KBM-7 (cell line): Measurements from ENCODE around the gene PTPRE.

Experiments
- DNase-seq: peaks from one replicate; pipeline ENCODE4 v3.0.0-alpha.2; 2015
- in situ Hi-C: fragments of 300-500 bp; cut with MboI; formaldehyde crosslinking; loops from 2 replicates; pipeline ENCODE4 v1.14.3; 2020; ENCODE audit warnings: low sequenced_read_pairs, low pct_unique_long_range_greater_than_20kb, mixed read lengths

PTPRE gene

GRCh38 chr10:127880557-127880956 lies 26.3 kb upstream of the PTPRE start:
- in situ Hi-C loops = no loop called here
- DNase-seq = peak; percentile 15

- in situ Hi-C loops = no loop called here
Measured at GRCh38 chr10:127881262-127881661, 25.6 kb upstream of the PTPRE start.

GRCh38 chr10:127882391-127882790 lies 24.5 kb upstream of the PTPRE start:
- no peak for DNase-seq
- in situ Hi-C loops = no loop called here

More at GRCh38 chr10:127881262-127881661, 25.6 kb upstream of the PTPRE start:
- no peak for DNase-seq

GRCh38 chr10:127882801-127883459 lies 24.0 kb upstream of the PTPRE start:
- DNase-seq = no peak
- in situ Hi-C loops = no loop called here

- DNase-seq = no peak
Measured at GRCh38 chr10:127883516-127883915, 23.4 kb upstream of the PTPRE start.

GRCh38 chr10:127884501-127884900 lies 22.4 kb upstream of the PTPRE start:
- no peak for DNase-seq
- in situ Hi-C loops = no loop called here

More at GRCh38 chr10:127883516-127883915, 23.4 kb upstream of the PTPRE start:
- in situ Hi-C loops = no loop called here

- in situ Hi-C loops = no loop called here
- no peak for DNase-seq
Measured at GRCh38 chr10:127886371-127887051, 20.4 kb upstream of the PTPRE start.

GRCh38 chr10:127887541-127888415 lies 19.1 kb upstream of the PTPRE start:
- in situ Hi-C loops = no loop called here
- no peak for DNase-seq

GRCh38 chr10:127888521-127889312 lies 18.2 kb upstream of the PTPRE start:
- in situ Hi-C loops = no loop called here
- DNase-seq = no peak

- no peak for DNase-seq
- in situ Hi-C loops = no loop called here
Measured at GRCh38 chr10:127889605-127890195, 17.2 kb upstream of the PTPRE start.

- DNase-seq = no peak
- in situ Hi-C loops = no loop called here
Measured at GRCh38 chr10:127890216-127890615, 16.7 kb upstream of the PTPRE start.

GRCh38 chr10:127890832-127891334 lies 16.0 kb upstream of the PTPRE start:
- in situ Hi-C loops = no loop called here

GRCh38 chr10:127892743-127893142 lies 14.2 kb upstream of the PTPRE start, which contains the start of gene CLRN3:
TSS of gene CLRN3 (minus strand) at chr10:127892941. CDS start at chr10:127892784, 157 bp downstream.
- in situ Hi-C loops = no loop called here
- no peak for DNase-seq

More at GRCh38 chr10:127890832-127891334, 16.0 kb upstream of the PTPRE start:
- DNase-seq = no peak

GRCh38 chr10:127894146-127894545 lies 12.8 kb upstream of the PTPRE start:
- in situ Hi-C loops = no loop called here
- DNase-seq = no peak

GRCh38 chr10:127896590-127896989 lies 10.3 kb upstream of the PTPRE start:
- in situ Hi-C loops = no loop called here
- no peak for DNase-seq

- in situ Hi-C loops = no loop called here
- DNase-seq = no peak
Measured at GRCh38 chr10:127897177-127897576, 9.7 kb upstream of the PTPRE start.

GRCh38 chr10:127899766-127900387 lies 7.0 kb upstream of the PTPRE start:
- in situ Hi-C loops = loop anchor here (25.0 kb wide), 1 partner anchor 112 kb away; no protein-coding TSS in a partner anchor
- no peak for DNase-seq

GRCh38 chr10:127903789-127904188 lies 3.1 kb upstream of the PTPRE start:
- no peak for DNase-seq

More at GRCh38 chr10:127903789-127904188, 3.1 kb upstream of the PTPRE start:
- in situ Hi-C loops = loop anchor here (25.0 kb wide), 1 partner anchor 109 kb away; no protein-coding TSS in a partner anchor
